ENCODE measurements around the gene CT45A9.
"Not testable (repeated sequence)": the region's sequence is repeated elsewhere in the genome, so short reads cannot be mapped to it uniquely, and the experiment has no call there.

Gene CT45A9

GRCh38 chrX:135837180-135837579 lies 34.4 kb downstream of the CT45A9 start, which contains the start of gene CT45A7:
TSS of gene CT45A7 (minus strand) at chrX:135837280. CDS start at chrX:135833533, 3,747 bp downstream.
- H3K4me3 ChIP-seq (ENCODE audit: low read depth, low read length); DNase-seq (ENCODE audit: low read depth): not testable (repeated sequence)

DNA sequence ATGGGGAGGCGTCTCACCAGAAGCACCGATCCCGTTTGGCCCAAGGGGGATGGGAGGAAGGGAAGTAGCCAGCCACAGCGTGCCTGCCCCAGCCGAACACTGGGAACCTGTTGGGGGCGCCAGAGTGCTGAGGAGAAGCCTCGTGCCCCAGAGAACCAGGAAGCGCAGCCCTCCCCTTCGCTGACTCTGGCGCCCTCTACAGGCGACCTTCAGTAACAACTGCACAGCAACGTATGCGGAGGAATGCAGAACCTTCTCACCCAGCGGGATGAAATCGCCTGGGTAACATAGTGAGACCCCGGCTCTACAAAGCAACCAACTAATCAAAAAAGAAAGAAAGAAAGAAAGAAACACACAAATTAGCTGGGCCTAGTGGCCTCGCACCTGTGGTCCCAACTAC lies 51.7 kb downstream of the CT45A9 start, which contains the start of gene CT45A2:
Gene CT45A2, minus strand, starts transcription at position 101 of the 400 bp plus-strand sequence. CDS start 3,747 bp downstream, outside the sequence.
- H3K4me3 ChIP-seq (ENCODE audit: low read depth, low read length); DNase-seq (ENCODE audit: low read depth): not testable (repeated sequence)
